SK-MEL-5 (cell line): ENCODE data around the gene MUSTN1. TPM values are rescaled to one million over a fixed set of nuclear protein-coding genes. Genes with fewer than 3 reads are reported as not detected.

Experiments used
- DNase-seq: peaks from one replicate; pipeline ENCODE4 v3.0.0-alpha.2; 2016; ENCODE audit warnings: low read depth, low spot score
- in situ Hi-C: cut with HindIII; loops from 2 replicates; pipeline ENCODE4 v1.10.0; 2016; ENCODE audit warnings: low sequenced_read_pairs, high pct_unique_total_duplicates, low pct_unique_long_range_greater_than_20kb
- polyA plus RNA-seq, 2 experiments: library from polyadenylated mRNA; depleted of rRNA; stranded (reverse); fragments of >200 nt; gene quantifications; 2 replicates each; pipeline ENCODE4 v1.2.3, GENCODE V29; 2015
- total RNA-seq: library from RNA; depleted of rRNA; stranded (reverse); fragments of >200 nt; shearing (Covaris generic); gene quantifications from 2 replicates; pipeline ENCODE4 v1.2.3, GENCODE V29; 2014; rRNA removed

The MUSTN1 gene
- 0.43 TPM in 1 of 2 replicates, not detected in the other for total RNA-seq
- not detected in 2 replicates for polyA plus RNA-seq (2015; cell fraction: cytosol; rRNA removed)
- polyA plus RNA-seq (2015; cell fraction: nucleus; rRNA removed): 7.9 and 8.4 TPM in 2 replicates

DNA sequence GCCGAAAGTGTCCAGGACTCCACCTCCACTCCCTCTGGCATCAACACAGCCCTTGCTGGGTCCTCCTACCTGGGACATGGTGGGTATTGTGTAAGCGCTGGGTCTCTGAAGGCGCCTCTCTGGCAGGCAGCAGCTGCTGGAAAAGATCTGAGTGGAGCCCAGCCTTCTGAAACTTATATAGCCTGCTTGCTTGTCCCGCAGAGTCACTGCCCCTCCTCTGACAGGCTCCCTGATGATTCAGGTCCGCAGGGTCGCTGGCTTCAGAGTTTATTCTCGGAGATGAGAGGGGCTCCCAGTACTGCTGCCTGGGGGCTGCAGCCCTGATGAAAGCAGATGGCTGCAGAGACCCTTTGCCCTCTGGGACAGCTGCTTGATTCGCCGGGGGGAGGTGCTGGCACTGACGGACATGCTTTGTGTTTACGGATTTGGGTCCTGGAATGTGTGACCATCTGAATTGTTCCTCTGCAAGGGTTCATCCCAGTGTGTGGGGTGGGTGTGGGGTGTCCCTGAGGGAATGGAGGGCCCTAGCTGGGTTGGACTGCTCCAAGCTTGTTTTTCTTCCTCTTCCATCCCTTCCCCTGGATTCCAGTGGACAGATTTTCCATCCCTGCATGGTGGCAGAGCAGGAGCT is at the start of gene MUSTN1:
MUSTN1 (minus strand) TSS at position 149 of the 631 bp plus-strand sequence; CDS start at position 78, 71 bp downstream.
- in situ Hi-C loops: no loop called here
- no peak for DNase-seq

DNA sequence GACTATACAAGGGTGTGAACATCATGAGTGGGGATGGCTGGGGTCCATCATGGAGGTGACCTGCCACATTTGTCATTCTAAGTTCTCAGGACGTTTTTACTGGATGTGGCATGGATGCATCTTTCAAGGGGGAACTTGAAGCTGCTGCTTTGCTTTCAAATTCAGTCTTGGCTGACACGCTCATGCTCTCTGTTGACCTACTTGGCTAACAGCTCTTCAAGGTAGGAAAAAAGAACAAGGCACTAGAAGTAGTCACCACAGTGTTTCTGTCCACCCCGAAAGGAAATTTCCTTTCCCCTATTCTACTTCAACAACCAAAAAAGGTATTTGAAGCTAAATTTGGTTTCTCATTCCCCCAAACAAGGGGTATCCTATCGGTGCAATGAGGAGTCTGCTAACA is 47.6 kb upstream of the MUSTN1 start:
- DNase-seq: no peak
- in situ Hi-C loops: no loop called here

DNA sequence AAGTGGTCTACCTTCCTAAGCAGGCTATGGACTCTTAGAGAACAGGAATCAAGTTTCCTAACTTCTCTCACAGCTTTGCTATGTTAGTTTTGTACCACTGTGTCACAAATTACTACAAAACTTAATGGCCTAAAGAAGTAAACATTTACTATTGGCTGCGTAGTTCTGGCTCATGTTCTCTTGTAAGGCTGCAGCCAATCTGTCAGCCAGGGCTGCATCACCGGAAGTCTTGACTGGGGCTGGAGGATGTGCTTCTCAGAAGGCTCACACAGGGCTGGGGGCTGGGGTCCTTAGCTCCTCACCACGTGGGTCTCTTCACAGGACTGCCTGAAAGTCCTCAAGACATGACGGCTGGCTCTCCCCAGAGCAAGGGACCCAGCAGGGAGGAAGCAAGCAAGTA is 47.1 kb upstream of the MUSTN1 start:
- DNase-seq: no peak
- in situ Hi-C loops: no loop called here

DNA sequence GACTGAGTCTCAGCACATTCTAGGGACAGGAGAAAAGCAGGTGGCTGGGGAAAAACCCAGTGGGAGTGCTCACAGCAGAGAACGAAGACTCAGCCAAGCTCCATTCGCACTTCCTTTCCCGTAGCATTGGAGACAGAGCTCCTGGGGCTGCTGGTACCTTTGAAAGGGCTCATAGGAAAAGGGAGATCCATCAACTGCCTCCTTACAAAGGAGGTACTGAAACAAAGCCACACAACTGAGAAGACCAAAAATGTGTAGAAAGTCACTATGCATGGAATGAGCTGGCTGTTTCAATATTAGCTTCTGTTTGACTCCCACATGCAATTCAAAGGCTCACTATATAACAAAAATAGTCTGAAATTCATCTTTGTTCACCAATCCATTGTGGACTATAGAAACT is 45.7 kb upstream of the MUSTN1 start:
- in situ Hi-C loops: no loop called here
- no peak for DNase-seq

DNA sequence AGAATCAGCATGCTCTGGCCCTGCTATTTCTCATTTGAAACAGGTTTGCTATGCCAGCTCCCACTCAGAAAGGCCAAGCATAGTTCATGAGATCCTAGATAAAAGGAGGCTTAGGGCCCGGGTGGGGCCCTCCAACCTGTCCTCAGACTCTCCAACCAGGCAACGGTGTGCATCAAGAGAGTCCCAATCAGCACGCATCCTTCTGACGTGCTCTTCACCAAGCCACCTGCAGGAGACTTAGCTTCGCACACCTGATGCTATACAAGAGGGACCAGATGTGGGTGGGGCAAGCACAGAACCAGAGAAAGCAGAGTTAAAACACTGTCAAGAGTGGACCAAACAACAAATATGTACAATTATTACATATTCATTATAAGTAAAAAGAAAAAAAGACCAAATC is 45.2 kb upstream of the MUSTN1 start:
- in situ Hi-C loops: no loop called here
- no peak for DNase-seq

DNA sequence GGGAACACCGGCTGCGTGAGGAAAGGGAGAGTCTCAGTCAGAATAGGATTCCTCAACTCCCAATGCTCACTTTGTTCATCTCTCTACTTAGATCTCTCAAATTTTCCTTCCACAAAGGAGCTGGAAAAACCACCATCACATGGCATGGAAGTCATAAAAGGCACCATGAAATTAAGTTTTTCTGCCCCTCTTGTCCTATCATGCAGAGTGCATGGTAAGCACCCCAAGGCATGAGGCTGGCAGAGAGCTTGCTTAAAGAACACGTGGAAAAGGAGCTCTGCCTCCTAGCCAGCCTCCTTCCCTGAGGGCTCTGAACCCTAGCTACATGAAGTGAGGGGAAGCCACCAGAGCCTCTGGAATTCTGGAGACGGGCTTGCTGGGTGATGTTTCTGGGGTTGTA is 44.8 kb upstream of the MUSTN1 start:
- DNase-seq: no peak
- in situ Hi-C loops: no loop called here

DNA sequence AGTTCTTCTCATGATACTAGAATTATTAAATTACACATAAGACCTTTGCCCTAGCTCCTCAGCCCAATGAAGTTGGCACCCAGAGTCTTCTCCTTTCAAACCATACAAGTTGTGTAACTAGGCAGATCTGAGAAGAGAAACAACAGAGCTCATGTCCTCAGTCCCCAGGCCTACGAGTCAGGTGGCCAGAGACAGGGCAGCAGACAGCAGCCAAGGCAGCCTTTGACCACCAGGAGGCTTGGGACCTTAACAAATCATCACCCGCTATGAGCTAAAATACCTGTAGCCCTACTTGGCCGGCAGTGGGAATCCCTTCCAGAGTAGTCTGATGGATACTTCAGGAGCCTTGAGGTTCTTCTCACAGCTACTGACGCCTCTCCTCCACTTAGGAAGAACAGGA is 44.3 kb upstream of the MUSTN1 start:
- in situ Hi-C loops: no loop called here
- no peak for DNase-seq

DNA sequence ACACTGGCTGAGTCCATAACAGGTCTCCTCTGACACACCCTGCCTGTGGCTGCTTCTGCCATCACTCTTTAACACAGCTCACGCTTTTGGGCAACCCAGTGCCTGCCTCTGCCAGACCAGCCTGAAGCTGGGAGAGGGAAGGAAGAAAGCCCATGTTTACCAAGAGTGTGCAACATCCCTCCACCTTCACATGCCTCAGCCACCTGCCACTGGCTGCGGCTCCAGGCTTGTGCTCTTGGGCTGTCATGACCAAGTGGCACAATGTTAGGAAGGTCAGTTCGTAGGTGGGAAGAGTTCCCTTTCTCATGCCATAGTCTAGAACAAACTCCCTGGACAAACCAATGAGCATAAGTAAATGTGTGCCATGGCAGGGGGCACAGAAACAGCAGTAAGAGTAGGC is 42.3 kb upstream of the MUSTN1 start:
- in situ Hi-C loops: no loop called here
- no peak for DNase-seq

DNA sequence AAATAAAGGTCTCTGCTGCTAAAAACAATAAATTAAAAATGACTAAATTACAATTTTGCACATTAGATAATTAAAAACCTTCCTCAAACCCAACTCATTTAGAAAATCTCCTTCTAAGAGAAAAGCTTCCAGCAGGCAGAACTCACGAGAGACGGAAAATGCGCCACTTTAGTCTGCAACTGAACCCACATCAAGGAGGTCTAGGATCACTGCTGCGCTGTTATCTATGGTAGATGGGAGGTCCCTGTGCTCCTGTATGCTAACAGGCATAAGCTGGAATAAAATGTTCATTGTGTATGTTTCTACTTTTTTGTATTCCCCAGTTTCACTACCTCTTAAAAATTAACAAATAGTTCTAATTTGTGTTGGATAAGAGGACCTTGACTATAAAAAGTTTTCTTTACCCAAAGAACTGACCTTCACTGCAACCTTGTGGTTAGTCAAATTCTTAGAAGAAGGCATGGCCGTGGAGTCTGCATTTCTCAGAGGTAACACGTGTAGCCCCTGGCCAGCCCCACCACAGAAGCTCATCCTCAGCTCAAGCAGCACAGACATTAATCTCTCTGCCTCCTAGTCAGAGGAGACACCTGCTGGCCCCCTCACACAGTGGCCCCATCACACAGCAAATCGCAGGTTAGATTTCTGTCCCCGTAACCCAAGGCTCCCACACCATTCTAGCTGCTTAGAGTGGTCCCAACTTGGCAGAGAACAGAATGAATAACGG is 40.2 kb upstream of the MUSTN1 start:
- no peak for DNase-seq
- in situ Hi-C loops: no loop called here

DNA sequence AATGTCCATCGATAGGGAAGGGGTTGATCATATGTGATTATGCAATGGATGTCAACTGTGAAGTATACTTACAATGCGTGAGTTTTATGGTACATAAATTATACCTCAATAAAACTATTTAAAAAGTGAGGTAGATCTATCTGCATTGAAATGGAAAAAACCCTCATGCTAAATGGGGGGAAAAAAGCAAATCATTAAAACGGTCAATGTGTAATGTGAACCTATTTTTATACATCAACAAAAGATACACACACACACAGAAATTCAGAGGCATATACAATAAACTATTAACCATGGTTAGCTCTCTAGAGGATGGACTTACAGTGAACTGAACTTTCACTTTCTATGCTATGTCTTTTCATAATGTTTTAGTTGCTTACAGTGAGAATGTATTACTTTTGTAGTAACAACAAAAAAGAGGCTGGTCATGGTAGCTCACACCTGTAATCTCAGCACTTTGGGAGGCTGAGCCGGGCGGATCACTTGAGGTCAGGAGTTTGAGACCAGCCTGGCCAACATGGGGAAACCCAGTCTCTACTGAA is 39.4 kb upstream of the MUSTN1 start:
- in situ Hi-C loops: no loop called here
- no peak for DNase-seq

DNA sequence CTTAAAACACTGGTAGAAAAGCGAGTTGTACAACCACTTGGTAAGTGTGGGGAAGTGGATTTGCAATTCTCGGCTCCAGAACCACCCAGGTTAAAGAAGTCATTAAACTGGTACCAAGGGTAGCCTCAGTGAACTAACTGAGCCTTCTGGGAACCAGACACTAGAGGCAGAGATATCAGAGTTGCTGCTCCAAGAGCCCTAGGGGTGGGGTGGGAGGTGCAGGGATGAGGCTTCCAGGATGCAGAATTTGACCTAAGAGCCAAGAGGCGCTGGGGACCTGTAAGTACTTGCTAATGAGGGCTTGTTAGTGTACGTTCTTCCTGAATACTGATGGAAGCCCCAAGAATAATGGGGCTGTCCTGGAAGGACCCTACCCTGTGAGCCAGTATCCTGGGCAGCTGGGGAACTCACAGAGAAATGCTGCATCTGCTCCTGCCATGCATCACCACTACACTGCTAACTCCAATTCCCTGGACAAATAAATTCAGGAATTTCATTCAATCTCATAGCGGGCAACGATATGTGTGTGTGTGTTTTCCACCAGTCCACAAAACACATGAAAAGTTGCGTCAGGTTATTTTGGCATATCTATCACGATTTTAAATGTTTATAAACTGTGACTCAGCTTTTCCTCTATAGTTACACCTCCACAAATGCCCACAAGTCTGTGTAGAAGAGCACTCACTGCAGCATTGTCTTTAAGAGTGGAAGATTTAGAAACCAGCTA is 38.8 kb upstream of the MUSTN1 start:
- no peak for DNase-seq
- in situ Hi-C loops: no loop called here

DNA sequence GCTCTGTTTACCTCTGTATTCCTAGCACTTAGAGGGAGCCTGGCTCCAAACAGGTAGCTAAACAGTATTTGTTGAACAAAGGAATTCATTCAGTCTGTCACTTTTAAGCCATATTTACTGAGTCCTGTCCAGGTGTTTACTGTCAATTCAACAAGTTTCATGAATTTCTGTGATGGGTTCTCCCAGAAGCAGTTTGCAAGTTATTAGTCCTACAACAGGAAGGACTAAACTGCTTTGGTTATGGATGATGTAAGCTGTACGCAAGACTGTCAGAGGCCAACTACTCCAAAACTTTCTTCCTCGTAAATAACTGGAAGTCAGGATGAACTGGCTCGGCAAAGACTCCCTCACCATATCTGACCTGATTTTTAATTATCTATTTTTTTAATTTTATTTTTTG is 37.4 kb upstream of the MUSTN1 start:
- DNase-seq: no peak
- in situ Hi-C loops: no loop called here

DNA sequence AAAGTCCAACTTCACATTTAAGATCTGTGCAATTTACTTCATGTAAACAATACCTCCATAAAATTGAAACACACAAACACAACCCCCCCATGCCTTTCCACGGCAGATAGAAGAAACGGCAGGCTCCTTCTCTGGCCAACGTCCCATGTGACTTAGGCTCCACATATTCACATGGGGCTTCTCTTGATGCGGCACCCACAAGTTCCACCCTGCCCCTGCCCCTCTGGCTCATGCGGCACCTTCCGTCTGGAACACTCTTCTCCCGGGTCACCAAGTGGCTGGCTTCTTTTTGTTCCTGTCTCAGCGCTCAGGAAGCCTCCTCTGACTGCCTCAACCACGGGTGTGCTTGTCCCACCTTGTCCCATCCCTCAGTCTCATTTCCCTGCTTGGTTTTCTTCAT is 36.9 kb upstream of the MUSTN1 start:
- in situ Hi-C loops: no loop called here

DNA sequence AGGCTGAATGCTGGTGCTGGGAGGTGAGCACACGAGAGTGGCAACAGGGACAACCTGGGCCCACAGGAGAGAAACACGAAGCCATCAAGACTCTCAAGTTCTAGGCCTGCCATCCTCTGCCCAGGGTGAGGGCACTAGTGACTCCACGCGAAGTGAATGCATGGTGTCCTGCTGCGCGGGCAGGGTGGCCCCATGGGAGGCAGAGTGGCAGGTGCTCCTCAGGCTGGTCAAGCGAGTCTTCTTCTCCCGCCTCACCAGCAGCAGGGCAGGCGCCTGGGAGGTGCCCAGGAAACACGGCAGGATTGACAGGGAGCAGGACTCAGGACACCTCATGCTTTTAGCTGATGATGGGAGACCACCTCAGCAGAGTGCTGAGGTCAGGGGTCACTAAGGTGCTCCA is 35.7 kb upstream of the MUSTN1 start:
- DNase-seq: no peak
- in situ Hi-C loops: no loop called here

More for the DNA sequence above, 36.9 kb upstream of the MUSTN1 start:
- DNase-seq: no peak

DNA sequence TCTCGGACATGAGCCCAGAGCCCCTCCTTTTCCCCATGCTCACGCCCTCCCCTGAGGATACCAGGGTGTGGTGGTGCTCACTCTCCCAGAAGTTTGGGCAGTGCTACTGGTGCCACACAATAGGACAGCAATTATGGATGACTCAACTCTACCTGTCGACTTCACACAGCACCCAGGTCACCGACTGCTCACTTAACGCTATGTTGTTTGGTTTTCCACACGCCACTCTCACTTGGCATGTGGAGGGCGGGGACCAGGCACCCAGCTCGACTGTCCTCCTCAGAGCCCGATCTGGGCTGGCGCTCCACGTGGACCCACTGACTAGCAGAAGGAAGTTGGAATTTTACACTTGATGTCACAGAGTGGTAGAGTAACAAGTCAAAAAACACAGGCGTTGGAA is 31.6 kb upstream of the MUSTN1 start:
- DNase-seq: no peak
- in situ Hi-C loops: no loop called here

DNA sequence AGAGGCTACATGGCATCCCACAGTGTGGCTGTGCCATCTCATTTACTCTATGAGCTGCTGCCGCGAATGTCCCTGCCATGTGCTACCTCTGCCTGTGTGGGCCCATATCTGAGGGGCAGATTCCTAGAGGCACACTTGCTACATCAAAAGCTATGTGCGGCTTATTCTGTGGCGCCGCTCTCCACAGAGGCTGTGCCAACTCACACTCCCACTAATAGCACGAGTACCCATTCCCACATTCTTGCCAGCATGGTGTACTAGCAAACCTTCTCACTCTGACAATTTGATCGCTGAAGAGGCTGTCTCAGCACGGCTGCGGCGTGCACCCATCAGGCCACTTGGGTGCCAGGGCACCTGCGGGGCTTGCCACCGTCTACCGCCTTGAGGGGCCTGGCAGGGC is 31.2 kb upstream of the MUSTN1 start:
- no peak for DNase-seq
- in situ Hi-C loops: no loop called here

DNA sequence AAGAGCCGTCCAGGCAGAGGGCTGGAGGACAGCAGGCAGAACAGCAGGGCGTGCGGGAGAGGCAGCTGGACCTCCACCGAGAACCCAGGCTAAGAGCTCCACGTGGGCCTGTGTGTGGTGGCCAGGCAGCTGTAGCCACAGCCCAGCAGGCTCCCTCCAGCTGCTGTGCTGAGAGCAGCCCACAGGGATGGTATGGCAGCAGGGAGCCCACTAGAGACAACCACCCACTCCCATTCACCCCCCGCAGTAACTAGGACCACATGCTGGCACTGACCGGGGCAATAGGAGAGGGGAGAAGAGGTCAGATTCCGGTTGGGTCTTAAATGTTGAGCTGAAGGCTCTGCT is 25.6 kb upstream of the MUSTN1 start:
- in situ Hi-C loops: no loop called here
- no peak for DNase-seq

DNA sequence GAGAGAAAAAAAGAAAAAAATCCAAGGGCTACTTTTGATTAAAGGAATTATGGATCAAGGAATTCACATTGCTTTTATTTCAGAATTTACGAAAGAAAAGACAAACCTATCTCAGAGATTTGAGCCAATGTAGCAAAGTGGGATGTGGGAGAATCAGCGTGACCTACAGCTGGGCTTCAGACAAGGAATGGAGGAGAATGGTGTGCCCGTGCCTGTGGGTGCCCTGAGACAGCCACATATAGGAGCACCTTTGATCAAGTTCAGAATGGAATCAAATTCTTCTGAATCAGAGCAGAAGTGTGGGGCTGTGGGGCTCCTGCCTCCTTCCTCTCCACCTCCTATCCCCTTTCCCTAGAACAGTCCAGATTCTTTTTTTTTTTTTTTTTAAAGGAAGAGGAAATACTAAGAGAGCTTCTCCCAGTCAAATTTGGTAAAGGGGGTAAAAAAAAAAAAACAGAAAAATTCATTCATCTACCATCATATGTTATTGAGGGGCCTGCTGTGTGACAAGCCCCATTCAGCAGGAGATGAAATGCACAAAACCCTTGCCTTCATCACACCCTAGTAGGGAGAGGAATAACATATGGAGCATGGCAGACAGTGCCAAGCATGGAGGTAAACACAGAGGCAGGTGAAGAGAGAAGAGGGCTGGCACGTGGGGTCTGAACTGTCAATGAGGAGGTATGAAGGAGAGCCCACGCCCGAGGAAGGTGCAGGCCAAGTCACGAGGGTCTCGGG is 25.0 kb upstream of the MUSTN1 start:
- in situ Hi-C loops: no loop called here

More for the DNA sequence above, 25.0 kb upstream of the MUSTN1 start:
- DNase-seq: no peak
